ENCODE data around the gene MESD.

Gene MESD

GRCh38 chr15:81014446-81015093, 25.0 kb upstream of the MESD start:
- Histone ChIP-seq H3K9me3 (ENCODE audit: control insufficient read depth, low read length) (no peaks in the 10 kb centered on the region), H3K36me3 (ENCODE audit: control insufficient read depth, insufficient read depth, low read length) (no peaks in the 10 kb centered on the region), H3K27ac (ENCODE audit: low read depth, low read length, severe bottlenecking) (no peak overlapping the region), H3K4me3 (ENCODE audit: extremely low read depth, insufficient read depth, low read length, poor library complexity, severe bottlenecking) (no peak overlapping the region), H3K4me1 (ENCODE audit: control insufficient read depth, insufficient read depth, low read length, poor library complexity, severe bottlenecking) (no peaks in the 10 kb centered on the region)
- WGBS, 2 experiments (ENCODE audit: insufficient coverage in 2 of 2): 92 to 100% methylated on average over 6 to 8 of the region's 9 CpGs

DNA sequence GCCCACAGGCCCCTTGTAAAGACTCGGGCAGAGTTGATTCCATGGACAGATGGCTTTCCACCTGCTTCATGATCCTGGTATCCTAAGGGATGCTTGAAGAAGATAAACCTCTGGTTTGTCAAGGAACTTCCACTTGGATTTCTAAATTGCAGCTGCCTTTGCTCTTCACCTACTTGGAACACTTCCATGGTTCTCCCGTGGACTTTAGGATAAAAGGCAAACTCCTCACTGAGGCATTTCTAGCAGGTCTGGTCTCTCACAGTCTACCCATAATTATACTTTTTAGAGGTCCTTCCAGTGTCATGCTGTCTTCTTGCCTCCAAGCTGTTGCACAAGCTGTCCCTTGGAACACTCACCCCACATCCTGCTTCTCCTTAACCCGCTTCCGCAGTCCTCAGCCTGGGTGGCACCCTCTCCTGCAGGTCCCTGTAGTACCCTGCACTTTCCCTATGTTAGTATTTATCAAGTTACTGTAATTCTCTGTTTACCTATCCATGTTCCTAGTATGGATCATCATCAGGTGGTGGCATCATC, 23.8 kb upstream of the MESD start:
- Histone ChIP-seq H3K36me3 (ENCODE audit: control insufficient read depth, insufficient read depth, low read length) (no peaks in the 10 kb centered on the region), H3K4me1 (ENCODE audit: control insufficient read depth, insufficient read depth, low read length, poor library complexity, severe bottlenecking) (no peaks in the 10 kb centered on the region)
- 96 to 98% methylated on average over 3 to 4 of the region's 4 CpGs for WGBS, 2 experiments (ENCODE audit: insufficient coverage in 2 of 2)

GRCh38 chr15:81012588-81012987, 23.0 kb upstream of the MESD start:
- WGBS, 2 experiments (ENCODE audit: insufficient coverage in 2 of 2): 82% methylated on average over 1 of the region's 2 CpGs; no CpG with 5 or more reads in 1 of the 2 experiments
- H3K4me1 ChIP-seq (ENCODE audit: control insufficient read depth, insufficient read depth, low read length, poor library complexity, severe bottlenecking): no peaks in the 10 kb centered on the region
- H3K36me3 ChIP-seq (ENCODE audit: control insufficient read depth, insufficient read depth, low read length): no peaks in the 10 kb centered on the region
- H3K9me3 ChIP-seq (ENCODE audit: control insufficient read depth, low read length): no peaks in the 10 kb centered on the region
- H3K4me3 ChIP-seq (ENCODE audit: extremely low read depth, insufficient read depth, low read length, poor library complexity, severe bottlenecking): no peak overlapping the region
- no peak overlapping the region for H3K27ac ChIP-seq (ENCODE audit: low read depth, low read length, severe bottlenecking)

More for the DNA sequence above, 23.8 kb upstream of the MESD start:
- H3K9me3 ChIP-seq (ENCODE audit: control insufficient read depth, low read length): no peaks in the 10 kb centered on the region
- no peak overlapping the region for H3K4me3 ChIP-seq (ENCODE audit: extremely low read depth, insufficient read depth, low read length, poor library complexity, severe bottlenecking)
- no peak overlapping the region for H3K27ac ChIP-seq (ENCODE audit: low read depth, low read length, severe bottlenecking)

DNA sequence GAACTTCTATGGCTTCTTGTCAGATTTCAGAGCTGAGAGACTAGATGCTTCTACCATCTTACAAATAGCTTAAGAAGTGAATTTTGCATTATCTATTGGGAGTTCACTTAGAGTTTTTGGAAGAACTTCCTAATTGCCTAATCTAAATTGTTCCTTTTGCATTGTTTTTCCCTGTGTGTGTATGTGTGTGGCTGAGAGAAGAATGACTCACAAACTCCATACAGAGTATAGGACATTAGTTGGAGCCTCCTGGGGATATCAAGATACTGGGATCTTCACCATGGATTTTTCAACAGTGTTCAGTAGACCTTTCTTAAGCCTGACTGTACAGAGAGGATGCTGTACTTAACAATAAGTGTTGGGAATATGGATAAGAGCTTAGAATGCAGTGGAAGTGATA, 22.0 kb upstream of the MESD start:
- Histone ChIP-seq H3K36me3 (ENCODE audit: control insufficient read depth, insufficient read depth, low read length) (peaks cover 7% of the 10 kb centered on the region), H3K9me3 (ENCODE audit: control insufficient read depth, low read length) (no peaks in the 10 kb centered on the region), H3K27ac (ENCODE audit: low read depth, low read length, severe bottlenecking) (no peak overlapping the region), H3K4me3 (ENCODE audit: extremely low read depth, insufficient read depth, low read length, poor library complexity, severe bottlenecking) (no peak overlapping the region), H3K4me1 (ENCODE audit: control insufficient read depth, insufficient read depth, low read length, poor library complexity, severe bottlenecking) (no peaks in the 10 kb centered on the region)

GRCh38 chr15:81010086-81010485, 20.5 kb upstream of the MESD start:
- H3K9me3 ChIP-seq (ENCODE audit: control insufficient read depth, low read length): no peaks in the 10 kb centered on the region
- WGBS, 2 experiments (ENCODE audit: insufficient coverage in 2 of 2): 100% methylated on average over 1 of the region's 4 CpGs; no CpG with 5 or more reads in 1 of the 2 experiments
- no peaks in the 10 kb centered on the region for H3K4me1 ChIP-seq (ENCODE audit: control insufficient read depth, insufficient read depth, low read length, poor library complexity, severe bottlenecking)
- H3K36me3 ChIP-seq (ENCODE audit: control insufficient read depth, insufficient read depth, low read length): peaks cover 21% of the 10 kb centered on the region
- H3K27ac ChIP-seq (ENCODE audit: low read depth, low read length, severe bottlenecking): no peak overlapping the region
- H3K4me3 ChIP-seq (ENCODE audit: extremely low read depth, insufficient read depth, low read length, poor library complexity, severe bottlenecking): no peak overlapping the region

DNA sequence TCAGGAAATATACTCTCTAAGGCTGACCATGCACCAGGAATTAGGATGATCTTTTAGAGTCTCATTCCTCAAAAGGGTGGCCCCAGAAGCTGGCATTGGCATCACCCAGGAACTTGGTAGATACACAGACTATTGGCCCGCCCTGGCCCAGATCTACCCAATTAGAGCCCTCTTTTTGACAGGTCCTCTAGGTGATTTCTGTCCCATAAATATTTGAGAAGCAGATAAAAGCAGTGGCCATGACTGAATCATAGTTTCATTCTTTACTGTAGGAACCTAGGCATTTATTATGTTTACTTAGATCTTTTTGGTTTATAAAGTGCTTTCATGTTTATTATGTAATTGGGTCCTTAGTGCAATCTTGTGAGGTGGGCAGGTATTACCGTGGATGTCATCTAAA, 18.7 kb upstream of the MESD start:
- WGBS, 2 experiments (ENCODE audit: insufficient coverage in 2 of 2): 100% methylated on average over 1 of the region's 2 CpGs; no CpG with 5 or more reads in 1 of the 2 experiments
- Histone ChIP-seq H3K4me3 (ENCODE audit: extremely low read depth, insufficient read depth, low read length, poor library complexity, severe bottlenecking) (no peak overlapping the region), H3K4me1 (ENCODE audit: control insufficient read depth, insufficient read depth, low read length, poor library complexity, severe bottlenecking) (peaks cover 9% of the 10 kb centered on the region), H3K27ac (ENCODE audit: low read depth, low read length, severe bottlenecking) (no peak overlapping the region), H3K36me3 (ENCODE audit: control insufficient read depth, insufficient read depth, low read length) (peaks cover 35% of the 10 kb centered on the region), H3K9me3 (ENCODE audit: control insufficient read depth, low read length) (no peaks in the 10 kb centered on the region)

- H3K36me3 ChIP-seq (ENCODE audit: control insufficient read depth, insufficient read depth, low read length): peaks cover 43% of the 10 kb centered on the region
- 90 to 93% methylated on average over 4 to 6 of the region's 6 CpGs for WGBS, 2 experiments (ENCODE audit: insufficient coverage in 2 of 2)
- no peak overlapping the region for H3K4me3 ChIP-seq (ENCODE audit: extremely low read depth, insufficient read depth, low read length, poor library complexity, severe bottlenecking)
- peaks cover 17% of the 10 kb centered on the region for H3K4me1 ChIP-seq (ENCODE audit: control insufficient read depth, insufficient read depth, low read length, poor library complexity, severe bottlenecking)
- H3K9me3 ChIP-seq (ENCODE audit: control insufficient read depth, low read length): no peaks in the 10 kb centered on the region
- no peak overlapping the region for H3K27ac ChIP-seq (ENCODE audit: low read depth, low read length, severe bottlenecking)
Measured at GRCh38 chr15:81007428-81008064, 17.9 kb upstream of the MESD start.

- H3K4me3 ChIP-seq (ENCODE audit: extremely low read depth, insufficient read depth, low read length, poor library complexity, severe bottlenecking): no peak overlapping the region
- no peak overlapping the region for H3K27ac ChIP-seq (ENCODE audit: low read depth, low read length, severe bottlenecking)
- H3K4me1 ChIP-seq (ENCODE audit: control insufficient read depth, insufficient read depth, low read length, poor library complexity, severe bottlenecking): peaks cover 18% of the 10 kb centered on the region
- no CpG with 5 or more reads among the region's 1 CpG for WGBS, 2 experiments (ENCODE audit: insufficient coverage in 2 of 2)
- no peaks in the 10 kb centered on the region for H3K9me3 ChIP-seq (ENCODE audit: control insufficient read depth, low read length)
- H3K36me3 ChIP-seq (ENCODE audit: control insufficient read depth, insufficient read depth, low read length): peaks cover 45% of the 10 kb centered on the region
Measured at GRCh38 chr15:81006124-81006523, 16.5 kb upstream of the MESD start.

DNA sequence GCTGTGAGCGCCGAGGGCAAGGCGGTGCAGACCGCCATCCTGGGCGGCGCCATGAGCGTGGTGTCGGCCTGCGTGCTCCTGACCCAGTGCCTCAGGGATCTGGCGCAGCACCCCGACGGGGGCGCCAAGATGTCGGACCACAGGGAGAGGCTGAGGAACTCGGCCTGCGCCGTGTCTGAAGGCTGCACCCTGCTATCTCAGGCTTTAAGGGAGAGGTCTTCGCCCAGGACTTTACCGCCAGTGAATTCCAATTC, 13.4 kb upstream of the MESD start:
- Histone ChIP-seq H3K27ac (ENCODE audit: low read depth, low read length, severe bottlenecking) (no peak overlapping the region), H3K36me3 (ENCODE audit: control insufficient read depth, insufficient read depth, low read length) (peaks cover 45% of the 10 kb centered on the region), H3K4me3 (ENCODE audit: extremely low read depth, insufficient read depth, low read length, poor library complexity, severe bottlenecking) (peak overlapping the region; percentile 89), H3K9me3 (ENCODE audit: control insufficient read depth, low read length) (no peaks in the 10 kb centered on the region), H3K4me1 (ENCODE audit: control insufficient read depth, insufficient read depth, low read length, poor library complexity, severe bottlenecking) (peaks cover 18% of the 10 kb centered on the region)
- WGBS, 2 experiments (ENCODE audit: insufficient coverage in 2 of 2): 95 to 97% methylated on average over 19 of the region's 19 CpGs

DNA sequence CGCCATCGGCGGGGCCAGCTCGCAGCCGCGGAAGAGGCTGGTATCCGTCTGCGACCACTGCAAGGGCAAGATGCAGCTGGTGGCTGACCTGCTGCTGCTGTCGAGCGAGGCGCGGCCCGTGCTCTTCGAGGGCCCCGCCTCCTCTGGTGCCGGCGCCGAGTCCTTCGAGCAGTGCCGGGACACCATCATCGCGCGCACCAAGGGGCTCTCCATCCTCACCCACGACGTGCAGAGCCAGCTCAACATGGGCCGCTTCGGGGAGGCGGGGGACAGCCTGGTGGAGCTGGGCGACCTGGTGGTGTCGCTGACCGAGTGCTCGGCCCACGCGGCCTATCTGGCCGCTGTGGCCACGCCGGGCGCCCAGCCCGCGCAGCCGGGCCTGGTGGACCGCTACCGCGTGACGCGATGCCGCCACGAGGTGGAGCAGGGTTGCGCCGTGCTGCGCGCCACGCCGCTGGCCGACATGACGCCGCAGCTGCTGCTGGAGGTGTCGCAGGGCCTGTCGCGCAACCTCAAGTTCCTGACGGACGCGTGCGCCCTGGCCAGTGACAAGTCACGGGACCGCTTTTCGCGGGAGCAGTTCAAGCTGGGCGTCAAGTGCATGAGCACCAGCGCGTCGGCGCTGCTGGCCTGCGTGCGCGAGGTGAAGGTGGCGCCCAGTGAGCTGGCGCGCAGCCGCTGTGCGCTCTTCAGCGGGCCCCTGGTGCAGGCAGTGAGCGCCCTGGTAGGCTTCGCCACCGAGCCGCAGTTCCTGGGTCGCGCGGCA, 12.9 kb upstream of the MESD start:
- WGBS, 2 experiments (ENCODE audit: insufficient coverage in 2 of 2): 62 to 65% methylated on average over 84 to 88 of the region's 89 CpGs
- Histone ChIP-seq H3K9me3 (ENCODE audit: control insufficient read depth, low read length) (no peaks in the 10 kb centered on the region), H3K27ac (ENCODE audit: low read depth, low read length, severe bottlenecking) (no peak overlapping the region), H3K36me3 (ENCODE audit: control insufficient read depth, insufficient read depth, low read length) (peaks cover 45% of the 10 kb centered on the region), H3K4me1 (ENCODE audit: control insufficient read depth, insufficient read depth, low read length, poor library complexity, severe bottlenecking) (peaks cover 18% of the 10 kb centered on the region), H3K4me3 (ENCODE audit: extremely low read depth, insufficient read depth, low read length, poor library complexity, severe bottlenecking) (peak overlapping the region; percentile 89)

GRCh38 chr15:81002009-81002330, 12.4 kb upstream of the MESD start:
- peak overlapping the region; percentile 89 for H3K4me3 ChIP-seq (ENCODE audit: extremely low read depth, insufficient read depth, low read length, poor library complexity, severe bottlenecking)
- peaks cover 18% of the 10 kb centered on the region for H3K4me1 ChIP-seq (ENCODE audit: control insufficient read depth, insufficient read depth, low read length, poor library complexity, severe bottlenecking)
- WGBS, 2 experiments (ENCODE audit: insufficient coverage in 2 of 2): 2 to 5% methylated on average over 14 to 26 of the region's 42 CpGs
- H3K9me3 ChIP-seq (ENCODE audit: control insufficient read depth, low read length): no peaks in the 10 kb centered on the region
- peaks cover 42% of the 10 kb centered on the region for H3K36me3 ChIP-seq (ENCODE audit: control insufficient read depth, insufficient read depth, low read length)
- H3K27ac ChIP-seq (ENCODE audit: low read depth, low read length, severe bottlenecking): no peak overlapping the region

Data from mesodermal cell (in vitro differentiated cells).